ENCODE measurements around the gene MIA2.

- TF ChIP-seq GATA3 (IDR thresholded peaks at IDR 0.05; ENCODE audit: low read depth, low read length) (no peak), GATA2 (IDR thresholded peaks at IDR 0.05; ENCODE audit: low read depth, low read length) (no peak)
Measured at GRCh38 chr14:39233680-39234326, at the start of gene MIA2.
